ENCODE data around the gene PTPRN2.
"Not testable (repeated sequence)": the region's sequence is repeated elsewhere in the genome, so short reads cannot be mapped to it uniquely, and the experiment has no call there.

The PTPRN2 gene

GRCh38 chr7:157514306-157514705, 1073.3 kb downstream of the PTPRN2 start:
- no peak for DNase-seq (ENCODE audit: low spot score)

- no peak for DNase-seq (ENCODE audit: low spot score)
Observed at GRCh38 chr7:157513682-157514081, 1073.9 kb downstream of the PTPRN2 start.

GRCh38 chr7:157513162-157513621, 1074.4 kb downstream of the PTPRN2 start:
- no peak for DNase-seq (ENCODE audit: low spot score)

- no peak for DNase-seq (ENCODE audit: low spot score)
Observed at GRCh38 chr7:157509226-157509625, 1078.4 kb downstream of the PTPRN2 start.

GRCh38 chr7:157508477-157508881, 1079.1 kb downstream of the PTPRN2 start:
- DNase-seq (ENCODE audit: low spot score): no peak

GRCh38 chr7:157507987-157508386, 1079.6 kb downstream of the PTPRN2 start:
- no peak for DNase-seq (ENCODE audit: low spot score)

GRCh38 chr7:157506268-157506667, 1081.4 kb downstream of the PTPRN2 start:
- DNase-seq (ENCODE audit: low spot score): no peak

GRCh38 chr7:157505646-157506045, 1082.0 kb downstream of the PTPRN2 start:
- no peak for DNase-seq (ENCODE audit: low spot score)

GRCh38 chr7:157503229-157503628, 1084.4 kb downstream of the PTPRN2 start:
- no peak for DNase-seq (ENCODE audit: low spot score)

GRCh38 chr7:157502701-157503111, 1084.9 kb downstream of the PTPRN2 start:
- no peak for DNase-seq (ENCODE audit: low spot score)

- DNase-seq (ENCODE audit: low spot score): no peak
Observed at GRCh38 chr7:157501581-157501980, 1086.0 kb downstream of the PTPRN2 start.

- not testable (repeated sequence) for DNase-seq (ENCODE audit: low spot score)
Observed at GRCh38 chr7:157500989-157501540, 1086.6 kb downstream of the PTPRN2 start.

GRCh38 chr7:157500171-157500960, 1087.3 kb downstream of the PTPRN2 start:
- DNase-seq (ENCODE audit: low spot score): no peak

- no peak for DNase-seq (ENCODE audit: low spot score)
Observed at GRCh38 chr7:157499835-157500153, 1087.8 kb downstream of the PTPRN2 start.

- DNase-seq (ENCODE audit: low spot score): no peak
Observed at GRCh38 chr7:157499121-157499834, 1088.3 kb downstream of the PTPRN2 start.

- DNase-seq (ENCODE audit: low spot score): no peak
Observed at GRCh38 chr7:157498657-157499056, 1089.0 kb downstream of the PTPRN2 start.

GRCh38 chr7:157497744-157498651, 1089.6 kb downstream of the PTPRN2 start:
- DNase-seq (ENCODE audit: low spot score): no peak

- no peak for DNase-seq (ENCODE audit: low spot score)
Observed at GRCh38 chr7:157497367-157497743, 1090.3 kb downstream of the PTPRN2 start.

GRCh38 chr7:157496416-157497275, 1091.0 kb downstream of the PTPRN2 start:
- no peak for DNase-seq (ENCODE audit: low spot score)

GRCh38 chr7:157495594-157495993, 1092.0 kb downstream of the PTPRN2 start:
- no peak for DNase-seq (ENCODE audit: low spot score)

GRCh38 chr7:157495177-157495553, 1092.5 kb downstream of the PTPRN2 start:
- DNase-seq (ENCODE audit: low spot score): no peak

Data from hematopoietic multipotent progenitor cell treated with erythropoietin and hydrocortisone succinate and interleukin-3 and kit ligand, for 15 days (in vitro differentiated cells).